ENCODE results near the gene LRRC42. TPM values are rescaled to one million over a fixed set of nuclear protein-coding genes. Genes with fewer than 3 reads are reported as not detected.

The LRRC42 gene
- total RNA-seq, 1 experiment from 2014 or later: 78.7 TPM

DNA sequence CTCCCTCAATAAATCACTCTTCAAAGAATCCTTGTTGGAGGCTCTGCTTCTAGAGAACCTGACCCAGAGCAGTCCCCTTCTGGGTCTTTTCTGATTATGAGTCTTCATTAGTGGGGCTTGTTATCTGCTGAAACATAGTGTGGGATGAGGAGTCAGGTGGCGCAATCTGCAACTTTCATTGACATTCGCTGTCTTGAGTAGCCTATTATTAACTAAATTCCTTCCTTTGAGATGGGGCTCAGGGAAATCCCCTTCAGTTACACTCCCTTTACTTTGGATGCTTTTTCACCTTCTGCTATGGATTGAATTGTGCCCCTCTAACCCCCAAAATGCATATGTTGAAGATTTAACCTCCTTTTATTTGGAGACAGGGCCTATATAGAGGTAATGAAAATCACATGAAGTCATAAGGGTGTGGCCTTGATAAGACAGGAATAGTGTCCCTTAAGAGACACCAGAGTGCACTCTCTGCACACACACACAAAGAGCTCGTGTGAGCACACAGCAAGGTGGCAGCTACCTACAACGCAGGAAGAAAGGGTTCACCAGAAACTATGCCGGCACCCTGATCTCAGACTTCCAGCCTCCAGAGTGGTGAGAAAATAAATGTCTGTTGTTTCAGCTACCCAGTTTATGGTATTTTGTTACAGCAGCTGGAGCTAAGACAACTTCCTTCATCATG, 32.7 kb upstream of the LRRC42 start:
- CTCF ChIA-PET: no interaction called here
- no peaks in the 10 kb centered on the region for H4K20me1 ChIP-seq (ENCODE audit: insufficient read depth)
- H3K79me2 ChIP-seq (ENCODE audit: low read depth): no peaks in the 10 kb centered on the region
- BruUV-seq (replicated peaks): no TSS peak
- no peak for DNase-seq
- TF ChIP-seq, protein P1, sequence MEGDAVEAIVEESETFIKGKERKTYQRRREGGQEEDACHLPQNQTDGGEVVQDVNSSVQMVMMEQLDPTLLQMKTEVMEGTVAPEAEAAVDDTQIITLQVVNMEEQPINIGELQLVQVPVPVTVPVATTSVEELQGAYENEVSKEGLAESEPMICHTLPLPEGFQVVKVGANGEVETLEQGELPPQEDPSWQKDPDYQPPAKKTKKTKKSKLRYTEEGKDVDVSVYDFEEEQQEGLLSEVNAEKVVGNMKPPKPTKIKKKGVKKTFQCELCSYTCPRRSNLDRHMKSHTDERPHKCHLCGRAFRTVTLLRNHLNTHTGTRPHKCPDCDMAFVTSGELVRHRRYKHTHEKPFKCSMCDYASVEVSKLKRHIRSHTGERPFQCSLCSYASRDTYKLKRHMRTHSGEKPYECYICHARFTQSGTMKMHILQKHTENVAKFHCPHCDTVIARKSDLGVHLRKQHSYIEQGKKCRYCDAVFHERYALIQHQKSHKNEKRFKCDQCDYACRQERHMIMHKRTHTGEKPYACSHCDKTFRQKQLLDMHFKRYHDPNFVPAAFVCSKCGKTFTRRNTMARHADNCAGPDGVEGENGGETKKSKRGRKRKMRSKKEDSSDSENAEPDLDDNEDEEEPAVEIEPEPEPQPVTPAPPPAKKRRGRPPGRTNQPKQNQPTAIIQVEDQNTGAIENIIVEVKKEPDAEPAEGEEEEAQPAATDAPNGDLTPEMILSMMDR (conservative IDR thresholded peaks at IDR 0.05): no peak
- no peak for TF ChIP-seq EZH2 (IDR thresholded peaks at IDR 0.05; ENCODE audit: low read depth)
- intact Hi-C loops (cut with micrococcal nuclease; ENCODE audit: unreplicated experiment): no loop called here
- no peak overlapping the region for H3K4me2 ChIP-seq
- no peaks in the 10 kb centered on the region for H3K36me3 ChIP-seq (ENCODE audit: low read depth)
- H3F3A ChIP-seq (ENCODE audit: insufficient read depth, low read depth): no peaks in the 10 kb centered on the region; the same call in 1 of the 2 replicates
- no peaks in the 10 kb centered on the region for H3K9me3 ChIP-seq (ENCODE audit: insufficient read depth, low read depth)
- no peaks in the 10 kb centered on the region for H3K27me3 ChIP-seq (ENCODE audit: insufficient read depth, low read depth)
- peaks cover 10% of the 10 kb centered on the region for H3K4me1 ChIP-seq (replicated peaks; ENCODE audit: insufficient read depth)
- POLR2A ChIA-PET (ENCODE audit: unreplicated experiment): no interaction called here
- no peak overlapping the region for H3K4me3 ChIP-seq
- no peak overlapping the region for H3K27ac ChIP-seq
- no peak overlapping the region for H2AFZ ChIP-seq
- no peaks in the 10 kb centered on the region for H3K9me2 ChIP-seq (ENCODE audit: insufficient read depth)

DNA sequence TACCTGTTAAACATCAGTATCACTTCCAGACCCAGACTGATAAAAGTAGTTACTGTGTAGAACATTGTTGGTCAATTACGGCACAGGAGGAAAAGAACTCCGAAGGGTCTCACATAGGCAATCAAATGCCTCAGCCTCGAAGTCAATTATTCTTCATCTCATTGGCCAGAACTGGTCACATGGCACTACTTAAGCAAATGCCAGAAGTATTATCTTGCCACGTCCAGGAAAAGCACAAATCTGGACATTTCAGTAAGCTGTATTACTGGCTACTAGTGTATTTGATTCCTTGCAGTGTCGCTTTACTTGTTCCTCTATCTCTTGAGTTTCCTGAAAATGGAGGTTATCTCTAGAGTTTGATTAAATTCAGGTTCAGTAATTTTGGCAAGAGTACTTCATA, 27.8 kb upstream of the LRRC42 start:
- H3K9me2 ChIP-seq (ENCODE audit: insufficient read depth): no peaks in the 10 kb centered on the region
- H3K4me1 ChIP-seq (replicated peaks; ENCODE audit: insufficient read depth): peaks cover 8% of the 10 kb centered on the region; the same call in 1 of the 2 replicates
- no peaks in the 10 kb centered on the region for H3K79me2 ChIP-seq (ENCODE audit: low read depth)
- H3K36me3 ChIP-seq (ENCODE audit: low read depth): 0 out of 2 replicates have a peak, but pooled peaks cover 7% of the 10 kb centered on the region
- no peaks in the 10 kb centered on the region for H4K20me1 ChIP-seq (ENCODE audit: insufficient read depth)
- H2AFZ ChIP-seq: no peak overlapping the region
- ChIA-PET CTCF (no interaction called here), POLR2A (ENCODE audit: unreplicated experiment) (no interaction called here)
- TF ChIP-seq, protein P1 (conservative IDR thresholded peaks at IDR 0.05): no peak
- TF ChIP-seq EZH2 (IDR thresholded peaks at IDR 0.05; ENCODE audit: low read depth): no peak
- H3F3A ChIP-seq (ENCODE audit: insufficient read depth, low read depth): peaks cover 13% of the 10 kb centered on the region; the same call in 1 of the 2 replicates
- no peaks in the 10 kb centered on the region for H3K9me3 ChIP-seq (ENCODE audit: insufficient read depth, low read depth)
- no peaks in the 10 kb centered on the region for H3K27me3 ChIP-seq (ENCODE audit: insufficient read depth, low read depth)
- intact Hi-C loops (cut with micrococcal nuclease; ENCODE audit: unreplicated experiment): no loop called here
- H3K4me2 ChIP-seq: no peak overlapping the region
- BruUV-seq (replicated peaks): no TSS peak
- H3K4me3 ChIP-seq: no peak overlapping the region
- no peak for DNase-seq
- no peak overlapping the region for H3K27ac ChIP-seq

DNA sequence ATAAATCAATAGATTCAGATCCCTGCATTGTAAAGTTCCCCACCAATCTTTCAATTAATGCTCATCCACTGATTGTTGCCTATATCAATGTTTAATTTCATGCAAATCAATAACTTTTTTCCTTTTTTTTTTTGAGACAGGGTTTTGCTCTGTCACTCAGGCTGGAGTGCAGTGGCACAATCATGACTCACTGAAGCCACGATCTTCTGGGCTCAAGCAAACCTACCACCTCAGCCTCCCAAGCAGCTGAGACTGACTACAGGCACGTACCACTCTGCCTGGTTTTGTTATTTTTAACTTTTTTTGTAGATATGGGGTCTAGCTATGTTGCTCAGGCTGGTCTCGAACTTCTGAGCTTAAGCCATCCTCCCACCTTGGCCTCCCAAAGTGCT, 26.5 kb upstream of the LRRC42 start:
- CTCF ChIA-PET: no interaction called here

More for the DNA sequence above, 26.5 kb upstream of the LRRC42 start:
- Histone ChIP-seq H3K27ac (peak overlapping the region; percentile 27), H3K4me3 (no peak overlapping the region), H4K20me1 (ENCODE audit: insufficient read depth) (no peaks in the 10 kb centered on the region), H3K9me3 (ENCODE audit: insufficient read depth, low read depth) (no peaks in the 10 kb centered on the region), H3F3A (ENCODE audit: insufficient read depth, low read depth) (peaks cover 19% of the 10 kb centered on the region; the same call in 1 of the 2 replicates), H2AFZ (no peak overlapping the region), H3K79me2 (ENCODE audit: low read depth) (no peaks in the 10 kb centered on the region), H3K27me3 (ENCODE audit: insufficient read depth, low read depth) (no peaks in the 10 kb centered on the region), H3K4me1 (replicated peaks; ENCODE audit: insufficient read depth) (peaks cover 8% of the 10 kb centered on the region; the same call in 1 of the 2 replicates), H3K4me2 (no peak overlapping the region; the same call in 1 of the 2 replicates), H3K9me2 (ENCODE audit: insufficient read depth) (no peaks in the 10 kb centered on the region), H3K36me3 (ENCODE audit: low read depth) (0 out of 2 replicates have a peak, but pooled peaks cover 13% of the 10 kb centered on the region)
- POLR2A ChIA-PET (ENCODE audit: unreplicated experiment): interaction anchor here (0.6 kb wide), 1 partner anchor 24 kb away, joined by 3 read pairs; no protein-coding TSS in a partner anchor
- no peak for TF ChIP-seq EZH2 (IDR thresholded peaks at IDR 0.05; ENCODE audit: low read depth)
- TF ChIP-seq, protein P1 (conservative IDR thresholded peaks at IDR 0.05): no peak
- no TSS peak for BruUV-seq (replicated peaks)
- DNase-seq: no peak
- intact Hi-C loops (cut with micrococcal nuclease; ENCODE audit: unreplicated experiment): no loop called here

All from PC-9 (cell line).